Astrocyte (in vitro differentiated cells and primary cell): Measurements from ENCODE around the gene TBX21.

Experiments used
- EZH2 ChIP-seq: IDR thresholded peaks from 2 replicates; pipeline ENCODE4 v1.6.1; 2012; ENCODE audit warnings: mild to moderate bottlenecking, low read length, inconsistent platforms; ENCODE audit not compliant: insufficient read depth
- TF ChIP-seq, protein P1 (sequence below): IDR thresholded peaks from 2 replicates; pipeline ENCODE4 v1.5.1; 2011; ENCODE audit warnings: low read depth, mild to moderate bottlenecking, inconsistent platforms, low read length, moderate library complexity; ENCODE audit not compliant: insufficient read depth

DNA sequence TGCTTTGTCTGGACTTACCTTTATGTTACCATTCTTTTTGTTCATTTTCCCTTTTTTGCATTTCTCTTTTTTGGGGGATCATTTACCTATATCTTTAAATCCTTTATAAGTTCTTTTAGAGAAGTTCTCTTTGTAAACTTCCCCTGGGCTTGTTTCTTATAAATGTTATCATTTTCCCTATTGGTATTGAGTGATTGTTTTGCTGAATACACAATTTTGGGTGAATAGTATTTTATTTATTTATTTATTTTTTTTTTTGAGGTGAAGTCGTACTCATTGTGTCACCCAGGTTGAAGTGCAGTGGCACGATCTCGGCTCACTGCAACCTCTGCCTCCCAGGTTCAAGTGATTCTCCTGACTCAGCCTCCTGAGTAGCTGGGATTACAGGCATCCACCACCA is 18.4 kb downstream of the TBX21 start:
- TF ChIP-seq, protein P1, sequence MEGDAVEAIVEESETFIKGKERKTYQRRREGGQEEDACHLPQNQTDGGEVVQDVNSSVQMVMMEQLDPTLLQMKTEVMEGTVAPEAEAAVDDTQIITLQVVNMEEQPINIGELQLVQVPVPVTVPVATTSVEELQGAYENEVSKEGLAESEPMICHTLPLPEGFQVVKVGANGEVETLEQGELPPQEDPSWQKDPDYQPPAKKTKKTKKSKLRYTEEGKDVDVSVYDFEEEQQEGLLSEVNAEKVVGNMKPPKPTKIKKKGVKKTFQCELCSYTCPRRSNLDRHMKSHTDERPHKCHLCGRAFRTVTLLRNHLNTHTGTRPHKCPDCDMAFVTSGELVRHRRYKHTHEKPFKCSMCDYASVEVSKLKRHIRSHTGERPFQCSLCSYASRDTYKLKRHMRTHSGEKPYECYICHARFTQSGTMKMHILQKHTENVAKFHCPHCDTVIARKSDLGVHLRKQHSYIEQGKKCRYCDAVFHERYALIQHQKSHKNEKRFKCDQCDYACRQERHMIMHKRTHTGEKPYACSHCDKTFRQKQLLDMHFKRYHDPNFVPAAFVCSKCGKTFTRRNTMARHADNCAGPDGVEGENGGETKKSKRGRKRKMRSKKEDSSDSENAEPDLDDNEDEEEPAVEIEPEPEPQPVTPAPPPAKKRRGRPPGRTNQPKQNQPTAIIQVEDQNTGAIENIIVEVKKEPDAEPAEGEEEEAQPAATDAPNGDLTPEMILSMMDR, result no peak
- no peak for TF ChIP-seq EZH2
